Fibroblast of peridontal ligament (primary cell): ENCODE data around the gene TMEM259.
A peak's percentile ranks its signal among the peaks of the same experiment; 100 is the strongest.
"Not testable (repeated sequence)": the region's sequence is repeated elsewhere in the genome, so short reads cannot be mapped to it uniquely, and the experiment has no call there.

Experiments used
- DNase-seq: peaks from one replicate; pipeline ENCODE4 v3.0.0-alpha.2; 2010; ENCODE audit errors: extremely low read depth

TMEM259 gene

DNA sequence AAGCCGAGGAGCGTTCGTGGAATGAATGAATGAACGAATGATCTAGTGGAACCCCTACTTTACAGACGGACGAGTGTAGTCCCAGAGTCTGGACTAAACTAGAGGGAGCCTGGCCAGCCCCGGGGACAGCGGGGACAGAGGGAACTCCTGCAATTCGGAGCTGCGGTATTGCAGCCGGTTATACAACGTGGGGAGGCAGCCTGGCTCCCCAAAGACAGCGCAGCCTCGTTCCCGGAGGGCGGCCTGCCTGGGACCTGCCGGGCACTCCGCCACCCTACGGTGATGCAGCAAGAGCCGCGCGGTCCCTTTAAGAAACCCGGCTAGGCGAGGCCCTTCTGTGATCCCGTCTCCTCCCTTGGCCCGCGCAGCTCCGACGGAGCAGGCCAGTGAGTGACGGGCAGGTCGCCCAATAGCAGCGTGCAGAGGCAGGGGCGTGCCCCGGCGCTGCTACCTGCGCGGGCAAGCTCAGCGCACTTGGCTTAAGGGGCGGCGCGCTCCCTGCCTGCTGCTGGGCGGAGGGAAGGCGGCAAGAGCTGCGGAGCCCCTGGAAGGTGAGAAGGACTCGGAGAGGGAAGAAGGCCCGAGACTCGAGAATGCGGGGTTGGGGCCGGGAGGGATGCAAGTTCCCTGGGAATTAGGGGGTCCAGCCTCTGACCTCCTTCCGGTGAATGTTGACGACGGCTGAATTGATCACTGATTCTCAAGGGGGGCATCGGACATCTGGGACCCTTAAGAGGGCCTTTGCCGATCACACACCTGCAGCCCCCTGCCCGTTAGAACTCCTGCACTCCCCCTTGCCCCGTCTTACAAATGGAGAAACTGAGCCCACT is 18.9 kb upstream of the TMEM259 start, which contains the start of gene ABCA7:
Gene ABCA7 (plus strand): TSS at position 462 of the 830 bp plus-strand sequence. CDS start 1,255 bp downstream, outside the sequence.
- peak; percentile 94 for DNase-seq

DNA sequence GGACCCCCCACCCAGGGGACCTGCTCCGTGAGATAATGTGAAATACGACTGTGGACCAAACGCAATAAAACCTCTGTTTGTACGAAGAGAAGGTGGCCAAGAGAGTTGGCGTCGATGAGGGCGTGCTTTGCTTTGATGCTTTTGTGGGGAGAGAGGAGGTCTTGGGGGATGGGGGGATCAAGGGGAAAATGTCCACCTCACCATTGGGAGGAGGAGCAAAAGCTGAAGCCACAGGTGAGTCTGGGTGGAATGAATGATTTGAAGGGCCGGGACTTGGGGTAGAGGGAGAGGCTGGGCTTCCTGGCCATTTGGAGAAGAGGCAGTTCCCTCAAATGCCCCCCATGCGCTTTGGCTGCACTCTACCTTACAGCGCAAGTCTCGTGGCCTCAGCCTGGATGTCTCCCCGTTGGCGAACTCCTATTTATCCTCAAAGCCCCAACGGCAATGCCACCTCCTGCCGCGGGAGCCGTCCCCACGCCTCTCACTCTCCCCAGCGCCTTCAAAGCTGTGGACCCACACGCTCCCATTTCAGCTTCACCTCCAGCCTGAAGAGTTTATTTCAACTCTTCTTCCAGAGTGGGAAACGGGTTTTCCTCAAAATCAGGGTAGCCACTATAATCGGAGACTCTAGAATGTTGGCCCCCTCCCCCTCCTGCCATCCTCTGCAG is 18.2 kb upstream of the TMEM259 start:
- no peak for DNase-seq

DNA sequence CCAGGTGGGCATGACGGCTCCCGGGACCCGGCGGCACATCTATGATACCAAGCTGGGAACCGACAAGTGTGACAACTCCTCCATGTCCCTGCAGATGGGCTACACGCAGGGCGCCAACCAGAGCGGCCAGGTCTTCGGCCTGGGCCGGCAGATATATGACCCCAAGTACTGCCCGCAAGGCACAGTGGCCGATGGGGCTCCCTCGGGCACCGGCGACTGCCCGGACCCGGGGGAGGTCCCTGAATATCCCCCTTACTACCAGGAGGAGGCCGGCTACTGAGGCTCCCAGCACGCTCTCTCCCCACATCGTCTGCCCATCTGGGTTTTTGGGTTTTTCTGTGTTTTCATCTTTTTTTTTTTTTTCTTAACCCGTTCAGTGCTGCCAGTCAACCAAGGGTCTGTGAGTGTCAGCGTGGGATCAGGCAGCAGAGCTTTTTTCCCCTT is 16.7 kb upstream of the TMEM259 start:
- DNase-seq: no peak

DNA sequence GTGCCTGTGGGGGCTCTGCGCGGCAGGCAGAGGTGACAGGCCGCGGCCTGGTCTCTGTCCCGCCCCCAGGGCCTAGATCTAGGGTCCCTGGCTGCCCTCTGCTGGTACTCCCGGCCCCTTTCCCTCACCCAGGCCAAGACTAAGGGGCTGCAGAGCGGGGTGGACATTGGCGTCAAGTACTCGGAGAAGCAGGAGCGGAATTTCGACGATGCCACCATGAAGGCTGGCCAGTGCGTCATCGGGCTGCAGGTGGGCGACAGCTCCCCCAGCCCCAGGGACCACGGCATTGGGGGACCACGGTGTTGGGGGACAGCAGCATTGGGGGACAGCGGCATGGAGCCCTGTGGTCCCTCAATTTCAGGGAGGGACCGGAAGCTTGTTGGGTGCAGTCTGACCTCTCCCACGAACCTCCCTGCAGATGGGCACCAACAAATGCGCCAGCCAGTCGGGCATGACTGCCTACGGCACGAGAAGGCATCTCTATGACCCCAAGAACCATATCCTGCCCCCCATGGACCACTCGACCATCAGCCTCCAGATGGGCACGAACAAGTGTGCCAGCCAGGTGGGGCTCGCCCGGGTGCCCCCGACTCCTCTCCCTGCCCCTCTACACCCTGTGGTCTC is 15.2 kb upstream of the TMEM259 start:
- no peak for DNase-seq

DNA sequence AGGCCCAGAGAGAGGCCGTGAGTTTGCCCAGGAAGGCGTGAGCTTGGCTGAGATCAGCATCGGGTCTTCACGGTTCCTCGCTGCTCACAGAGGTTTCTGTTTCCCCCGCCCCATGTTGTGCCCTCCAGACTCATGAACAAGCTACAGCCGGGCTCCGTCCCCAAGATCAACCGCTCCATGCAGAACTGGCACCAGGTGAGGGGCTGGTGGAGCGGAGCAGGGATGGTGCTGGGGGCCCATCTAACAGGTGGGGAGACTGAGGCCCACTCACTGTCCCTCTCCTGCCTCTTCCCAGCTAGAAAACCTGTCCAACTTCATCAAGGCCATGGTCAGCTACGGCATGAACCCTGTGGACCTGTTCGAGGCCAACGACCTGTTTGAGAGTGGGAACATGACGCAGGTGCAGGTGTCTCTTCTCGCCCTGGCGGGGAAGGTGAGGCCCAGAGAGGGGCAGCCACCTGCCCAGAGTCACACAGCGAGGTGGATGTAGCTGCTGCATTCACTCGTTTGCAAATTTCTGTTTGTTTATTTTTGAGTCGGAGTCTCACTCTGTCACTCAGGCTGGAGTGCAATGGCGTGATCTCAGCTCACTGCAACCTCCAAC is 11.4 kb upstream of the TMEM259 start:
- no peak for DNase-seq

DNA sequence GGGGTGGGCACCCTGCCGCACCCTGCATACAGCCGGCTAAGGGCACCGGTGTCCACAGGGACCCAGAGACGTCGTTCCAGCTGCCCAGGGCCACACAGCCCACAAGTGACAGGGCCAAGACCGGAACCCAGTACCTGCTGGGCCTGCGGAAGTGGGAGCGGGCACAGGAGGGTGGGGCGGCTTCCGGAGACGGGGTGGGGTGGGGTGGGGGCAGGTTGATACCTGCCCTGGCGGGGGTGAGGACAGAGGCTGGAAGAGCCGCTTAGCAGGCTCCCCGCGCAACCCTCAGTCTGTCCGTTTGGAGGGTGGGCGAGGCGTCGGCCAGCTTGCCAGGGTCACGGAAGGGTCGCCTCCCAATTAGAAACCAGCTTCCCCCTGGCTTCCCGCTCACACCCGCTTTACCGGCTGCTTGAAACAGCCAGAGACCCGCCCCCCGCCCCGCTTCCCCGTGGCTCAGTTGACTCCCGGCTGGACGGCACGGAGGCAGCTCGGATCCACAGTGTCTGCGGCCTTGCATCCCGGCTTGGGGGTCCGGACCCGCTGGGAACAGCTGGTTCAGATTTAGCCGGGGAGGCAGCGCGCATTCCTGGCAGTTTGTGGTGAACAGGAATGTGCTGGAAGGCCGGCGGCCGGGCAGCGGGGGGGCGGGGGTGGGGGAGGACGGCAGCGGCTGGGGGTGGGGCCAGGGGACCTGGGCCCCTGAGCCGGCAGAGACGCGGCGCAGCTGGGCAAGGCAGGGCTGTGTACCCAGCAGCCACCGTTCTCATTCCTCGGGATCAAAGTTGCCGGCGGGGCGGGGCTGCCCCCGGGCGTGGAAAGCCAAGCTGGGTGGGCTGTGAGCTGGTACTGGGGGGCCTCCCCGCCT is 7.4 kb upstream of the TMEM259 start:
- DNase-seq: peak; percentile 97

DNA sequence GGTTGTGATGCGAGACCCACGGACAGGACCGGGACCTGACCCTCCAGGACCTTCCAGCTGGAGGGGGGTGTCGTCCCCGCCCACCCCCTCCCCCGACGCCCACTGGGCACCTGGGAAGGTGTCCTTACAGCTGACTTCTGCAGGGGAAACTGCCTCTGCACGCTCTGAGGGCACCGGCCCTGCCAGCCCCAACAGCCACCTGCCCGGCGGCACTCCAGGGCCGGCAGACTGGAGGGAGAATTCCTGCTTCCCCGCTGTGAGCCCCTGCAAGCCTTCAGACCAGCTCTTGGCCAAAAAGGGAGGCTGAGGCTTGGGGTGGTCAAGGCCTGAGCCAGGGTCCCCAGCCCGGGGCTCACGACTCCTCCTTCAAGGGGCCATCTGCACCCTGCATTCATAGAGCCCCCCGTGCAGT is 6.7 kb upstream of the TMEM259 start:
- no peak for DNase-seq

GRCh38 chr19:1026783-1027649 is 6.1 kb upstream of the TMEM259 start:
- peak; percentile 38 for DNase-seq

GRCh38 chr19:1025960-1026782 is 5.2 kb upstream of the TMEM259 start, which contains the start of gene CNN2:
Gene CNN2, plus strand, starts transcription at chr19:1026608. Its CDS starts 54 bp downstream, at chr19:1026662.
- peak; percentile 62 for DNase-seq

- not testable (repeated sequence) for DNase-seq
These were observed 4.2 kb upstream of the TMEM259 start for GRCh38 chr19:1025080-1025479.

DNA sequence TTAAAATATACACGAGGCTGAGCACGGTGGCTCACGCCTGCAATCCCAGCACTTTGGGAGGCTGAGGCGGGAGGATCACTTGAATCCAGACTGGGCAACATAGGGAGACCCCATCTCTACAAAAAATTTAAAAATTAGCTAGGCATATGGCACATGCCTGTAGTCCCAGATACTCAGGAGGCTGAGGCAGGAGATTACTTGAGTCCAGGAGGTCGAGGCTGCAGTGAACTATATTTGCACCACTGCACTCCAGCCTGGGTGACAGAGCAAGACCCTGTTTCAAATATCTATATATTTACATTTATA is 2.9 kb upstream of the TMEM259 start:
- DNase-seq: not testable (repeated sequence)

DNA sequence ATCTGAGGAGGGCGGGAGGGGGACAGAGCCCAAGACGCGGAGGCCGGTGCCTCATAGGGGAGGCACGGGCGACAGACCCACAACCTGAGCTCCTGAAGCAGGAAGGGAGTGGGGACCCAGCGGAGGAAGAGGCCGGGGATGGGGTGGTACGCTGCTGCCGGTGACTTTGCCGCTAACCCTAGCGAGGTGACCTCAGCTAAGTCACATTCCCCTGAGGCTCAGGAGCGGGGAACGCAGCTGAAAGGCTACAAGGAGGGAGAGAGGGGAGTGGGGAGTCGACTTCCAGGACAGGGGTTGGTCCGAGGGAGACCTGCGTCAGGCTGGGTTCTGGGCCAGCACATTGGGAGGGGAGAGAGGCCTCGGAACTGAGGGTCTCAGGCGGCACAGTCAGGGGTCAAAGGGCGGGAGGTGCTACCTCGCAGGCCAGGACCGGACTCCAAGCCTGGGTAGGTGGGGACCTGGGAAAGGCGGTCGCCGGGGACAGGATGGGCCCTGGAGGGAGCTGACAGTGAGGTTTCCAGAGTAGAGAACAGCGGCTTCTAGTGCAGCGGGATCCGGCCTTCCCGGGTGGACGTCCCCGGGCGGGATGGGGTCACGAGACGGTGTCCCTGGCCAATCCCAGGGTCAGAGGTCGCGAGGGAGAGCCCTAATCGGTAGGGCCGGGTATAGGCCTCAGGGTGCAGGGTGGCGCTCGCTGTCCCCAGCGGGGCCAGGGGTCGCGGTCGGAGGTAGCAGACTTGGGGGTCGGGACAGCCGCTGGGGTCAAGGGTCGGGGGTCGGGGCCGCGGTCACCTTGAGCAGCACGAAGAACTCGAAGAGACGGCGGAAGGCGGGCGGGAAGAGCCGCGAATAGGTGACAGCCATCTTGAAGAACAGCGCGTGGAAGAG is 699 bp downstream of the TMEM259 start:
- no peak for DNase-seq

GRCh38 chr19:1019616-1019961 is 1.3 kb downstream of the TMEM259 start:
- DNase-seq: no peak

DNA sequence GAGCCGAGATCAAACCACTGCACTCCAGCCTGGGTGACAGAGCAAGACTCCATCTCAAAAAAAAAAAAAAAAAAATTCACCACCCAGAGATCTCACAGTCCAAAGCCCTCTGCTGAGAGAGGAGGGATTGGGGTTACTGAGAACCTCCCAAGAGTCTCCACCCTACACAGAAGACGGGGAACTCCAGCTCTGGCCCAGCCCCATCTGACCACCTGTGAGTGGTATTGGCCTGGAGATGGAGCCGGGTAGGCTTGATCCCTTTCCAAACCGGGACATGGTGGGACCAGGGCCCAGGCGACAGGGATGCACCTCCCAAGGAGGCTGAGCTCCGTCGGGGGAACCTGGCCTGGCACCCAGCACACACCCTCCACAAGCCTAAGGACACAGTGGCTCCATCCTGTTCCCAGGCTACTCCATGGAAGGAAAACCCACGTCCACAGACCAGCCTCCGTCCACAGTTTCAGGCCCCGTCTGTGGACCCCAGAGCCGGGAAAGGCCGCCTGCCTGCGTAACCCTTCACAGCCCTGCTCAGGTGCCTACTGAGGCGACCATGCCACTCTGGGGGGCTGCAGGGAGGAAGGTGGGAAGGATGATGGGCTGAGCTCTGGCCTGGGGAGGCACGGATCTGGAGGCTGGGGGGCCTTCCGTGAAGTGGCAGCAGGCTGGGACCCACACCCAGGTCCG is 1.8 kb downstream of the TMEM259 start:
- no peak for DNase-seq

- no peak for DNase-seq
These were observed 2.5 kb downstream of the TMEM259 start for GRCh38 chr19:1018393-1018792.

- DNase-seq: no peak
These were observed 3.0 kb downstream of the TMEM259 start for GRCh38 chr19:1017906-1018305.

DNA sequence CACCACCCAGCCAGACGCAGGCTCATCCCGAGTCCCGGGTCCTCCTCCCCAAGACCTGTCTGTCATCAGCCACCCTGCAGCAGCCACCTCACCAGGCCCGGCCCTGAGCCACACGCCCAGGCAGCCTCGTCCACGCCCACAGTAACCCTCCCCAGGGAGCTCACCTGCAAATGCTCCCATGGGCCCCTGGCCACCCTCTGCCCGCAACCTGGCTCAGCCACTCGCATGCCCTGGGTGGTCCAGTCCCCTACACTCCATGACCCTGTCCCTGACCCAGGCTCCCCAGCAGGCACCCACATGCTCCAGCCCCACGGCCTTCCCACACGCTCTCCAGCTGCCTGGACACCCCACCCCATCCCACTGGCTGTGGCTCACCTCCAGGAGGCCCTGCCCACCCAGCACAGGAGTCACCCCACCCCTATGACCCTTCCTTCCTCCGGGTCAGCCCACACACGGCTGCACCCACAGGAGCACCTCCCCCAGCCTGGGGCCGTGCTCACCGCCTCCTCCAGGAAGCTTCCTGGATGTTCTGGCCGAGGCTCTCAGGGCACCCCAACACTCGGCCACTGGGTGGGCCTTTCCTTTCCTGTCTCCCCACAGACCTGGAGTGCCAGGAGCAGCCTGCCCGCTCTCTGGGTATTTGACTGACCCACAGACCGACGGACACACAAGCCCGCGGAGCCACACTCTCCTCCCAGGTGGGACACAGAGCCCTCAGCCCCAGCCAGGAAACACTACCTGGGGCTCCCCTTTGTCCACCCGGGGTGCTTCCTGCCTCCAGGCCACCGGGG is 3.6 kb downstream of the TMEM259 start:
- DNase-seq: no peak
